NCI-H524 treated with DMSO at 0.1 percent for 48 hours (cell line): Measurements from ENCODE around the gene LIN54.

ENCODE experiments used
- DNase-seq: peaks from one replicate; lab custom pipeline; 2025; lab: John Stamatoyannopoulos, UW

The LIN54 gene

DNA sequence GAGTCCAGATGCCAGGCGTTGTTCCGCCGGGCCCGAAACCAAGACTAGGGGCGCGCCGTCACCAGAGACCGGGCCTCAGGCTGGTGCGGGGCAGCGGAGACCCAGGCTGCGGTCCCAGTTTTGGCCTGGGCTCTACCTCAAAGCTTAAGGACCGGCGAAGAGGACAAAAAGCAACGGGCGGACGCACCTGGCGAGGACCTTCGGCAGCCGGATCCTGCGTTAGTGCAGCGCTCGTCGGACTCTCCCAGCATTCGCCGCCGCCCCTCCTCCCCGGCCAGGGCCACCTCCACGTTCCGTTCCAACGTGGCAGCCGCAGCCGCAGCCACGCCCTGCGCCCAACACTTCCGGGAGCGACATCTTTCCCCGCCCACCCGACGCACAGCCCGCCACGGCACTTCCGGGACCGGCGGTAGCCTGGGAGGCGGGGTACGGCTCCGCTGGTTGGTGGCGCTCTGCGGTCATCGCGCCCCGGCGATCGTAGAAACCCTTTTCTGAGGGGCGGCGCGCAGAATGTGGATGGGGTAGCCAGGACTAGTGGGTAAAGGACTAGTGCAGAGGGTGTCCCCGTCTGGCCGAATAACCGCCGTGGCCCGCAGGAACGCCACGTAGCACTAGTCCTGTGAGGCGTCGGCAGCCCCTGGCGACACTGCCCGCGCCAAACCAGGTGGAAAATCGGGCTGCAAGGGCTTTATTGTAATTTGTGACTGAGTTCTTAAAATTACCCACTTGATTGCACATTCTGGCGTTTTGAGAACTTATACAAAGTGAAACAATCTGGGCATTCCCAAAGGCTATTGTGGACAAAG, 119.5 kb downstream of the LIN54 start, which contains the start of gene SEC31A:
TSS of gene SEC31A (minus strand) at position 253 of the 806 bp plus-strand sequence. CDS start 9,217 bp downstream, outside the sequence.
- peak; percentile 53 for DNase-seq

DNA sequence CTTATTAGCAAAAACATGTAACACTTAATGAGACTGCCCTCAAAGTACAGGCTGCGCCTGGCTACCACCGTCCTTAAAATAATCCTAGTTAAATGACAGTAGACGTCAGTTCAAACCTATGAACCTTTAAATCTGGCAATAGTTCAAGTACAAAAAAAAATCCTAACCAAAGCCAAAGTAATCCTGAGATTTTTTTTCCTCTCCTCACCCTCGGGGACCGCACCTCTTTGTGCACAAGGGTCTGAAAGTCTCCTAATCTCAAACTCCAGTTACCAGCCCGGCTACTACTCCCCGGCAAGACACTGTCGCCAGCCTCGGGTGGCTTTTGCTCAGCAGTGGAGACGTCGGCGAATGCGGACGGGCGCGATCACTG, 120.1 kb downstream of the LIN54 start:
- DNase-seq, result peak; percentile 29

DNA sequence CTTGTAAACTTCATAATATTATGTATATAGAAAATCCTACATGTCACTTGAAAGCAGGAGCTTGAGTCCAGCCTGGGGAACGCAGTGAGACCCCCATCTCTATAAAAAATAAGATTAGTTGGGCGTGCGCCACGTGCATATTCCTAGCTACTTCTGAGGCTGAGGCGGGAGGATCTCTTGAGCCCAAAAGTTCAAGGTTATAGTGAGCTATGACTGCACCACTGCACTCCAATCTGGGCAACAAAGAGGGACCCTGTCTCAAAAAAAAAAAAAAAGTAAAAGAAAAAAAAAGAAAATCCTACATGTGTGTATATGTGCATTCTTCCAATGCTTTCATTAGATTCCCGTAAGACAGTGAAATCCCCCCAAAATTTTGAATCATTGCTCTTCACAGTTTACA, 121.3 kb downstream of the LIN54 start:
- DNase-seq, result no peak

- DNase-seq, result no peak
These were observed 124.3 kb downstream of the LIN54 start for GRCh38 chr4:82886147-82886942.

- no peak for DNase-seq
These were observed 125.2 kb downstream of the LIN54 start for GRCh38 chr4:82885410-82885809.
